HG02938 (cell line): Measurements from ENCODE around the gene CFAP20.
"Not testable (repeated sequence)": the region's sequence is repeated elsewhere in the genome, so short reads cannot be mapped to it uniquely, and the experiment has no call there.

Experiments
- ATAC-seq: cut with Tn5 transposase; IDR thresholded peaks from one replicate; pipeline ENCODE4 v1.9.1; 2021; ENCODE audit warnings: mild to moderate bottlenecking, moderate library complexity; ENCODE audit not compliant: unreplicated experiment

The CFAP20 gene

GRCh38 chr16:58099097-58099955 lies 29.9 kb downstream of the CFAP20 start:
- ATAC-seq, result no peak

- no peak for ATAC-seq
Observed at GRCh38 chr16:58098207-58099096, 30.7 kb downstream of the CFAP20 start.

- no peak for ATAC-seq
Observed at GRCh38 chr16:58096249-58096648, 32.9 kb downstream of the CFAP20 start.

GRCh38 chr16:58095575-58095960 lies 33.6 kb downstream of the CFAP20 start:
- not testable (repeated sequence) for ATAC-seq

GRCh38 chr16:58094791-58095574 lies 34.2 kb downstream of the CFAP20 start:
- no peak for ATAC-seq

GRCh38 chr16:58094026-58094425 lies 35.2 kb downstream of the CFAP20 start:
- ATAC-seq, result no peak

GRCh38 chr16:58090396-58090795 lies 38.8 kb downstream of the CFAP20 start:
- not testable (repeated sequence) for ATAC-seq

- no peak for ATAC-seq
Observed at GRCh38 chr16:58088091-58088490, 41.1 kb downstream of the CFAP20 start.

- no peak for ATAC-seq
Observed at GRCh38 chr16:58087209-58087913, 41.8 kb downstream of the CFAP20 start.

GRCh38 chr16:58086381-58087208 lies 42.6 kb downstream of the CFAP20 start:
- no peak for ATAC-seq

GRCh38 chr16:58085584-58086251 lies 43.5 kb downstream of the CFAP20 start:
- no peak for ATAC-seq

GRCh38 chr16:58085171-58085570 lies 44.0 kb downstream of the CFAP20 start:
- ATAC-seq, result no peak

- ATAC-seq, result no peak
Observed at GRCh38 chr16:58084635-58085034, 44.5 kb downstream of the CFAP20 start.

GRCh38 chr16:58082381-58082780 lies 46.8 kb downstream of the CFAP20 start:
- ATAC-seq, result no peak

- ATAC-seq, result not testable (repeated sequence)
Observed at GRCh38 chr16:58080657-58081056, 48.5 kb downstream of the CFAP20 start.

GRCh38 chr16:58077796-58078195 lies 51.4 kb downstream of the CFAP20 start:
- no peak for ATAC-seq

GRCh38 chr16:58076514-58076913 lies 52.7 kb downstream of the CFAP20 start:
- ATAC-seq, result no peak

GRCh38 chr16:58074657-58075056 lies 54.5 kb downstream of the CFAP20 start:
- ATAC-seq, result no peak

GRCh38 chr16:58073086-58073485 lies 56.1 kb downstream of the CFAP20 start:
- ATAC-seq, result not testable (repeated sequence)
